MM.1S (cell line): Measurements from ENCODE around the gene ESYT1.

Experiments
- DNase-seq: peaks from one replicate; pipeline ENCODE4 v3.0.0-alpha.2; 2015
- H2AFZ ChIP-seq: fragments of 300-600 bp; sonication (generic); 2 replicates; pipeline ENCODE4 v1.6.0; 2016; ENCODE audit warnings: antibody characterized with exemption, low read length
- H3F3A ChIP-seq: fragments of 300-600 bp; sonication (generic); 2 replicates; pipeline ENCODE4 v1.6.1; 2016; ENCODE audit warnings: mild to moderate bottlenecking, antibody characterized with exemption, low read length, moderate library complexity, mixed read lengths; ENCODE audit not compliant: insufficient read depth
- H3K27ac ChIP-seq: fragments of 300-600 bp; sonication (generic); 2 replicates; pipeline ENCODE4 v1.5.1; 2016; ENCODE audit warnings: mild to moderate bottlenecking, low read length
- H3K27me3 ChIP-seq: fragments of 300-600 bp; sonication (generic); replicated peaks from 2 replicates; pipeline ENCODE4 v1.6.0; 2016; ENCODE audit warnings: low read length; ENCODE audit not compliant: insufficient read depth
- H3K36me3 ChIP-seq: fragments of 300-600 bp; sonication (generic); replicated peaks from 2 replicates; pipeline ENCODE4 v1.6.1; 2016; ENCODE audit warnings: mild to moderate bottlenecking, low read length, mixed read lengths; ENCODE audit not compliant: insufficient read depth
- H3K4me1 ChIP-seq: fragments of 300-600 bp; sonication (generic); 2 replicates; pipeline ENCODE4 v1.6.1; 2016; ENCODE audit warnings: low read length, mixed read lengths
- H3K4me2 ChIP-seq: fragments of 300-600 bp; sonication (generic); 2 replicates; pipeline ENCODE4 v1.6.0; 2016; ENCODE audit warnings: low read depth, low read length
- H3K4me3 ChIP-seq: fragments of 300-600 bp; sonication (generic); 2 replicates; pipeline ENCODE4 v1.5.1; 2016; ENCODE audit warnings: low read length, mixed read lengths
- H3K79me2 ChIP-seq: fragments of 300-600 bp; sonication (generic); 2 replicates; pipeline ENCODE4 v1.6.1; 2016; ENCODE audit warnings: mixed run types, low read length, mixed read lengths
- H3K9ac ChIP-seq: fragments of 300-600 bp; sonication (generic); 2 replicates; pipeline ENCODE4 v1.6.1; 2016; ENCODE audit warnings: low read length, mixed read lengths
- H3K9me2 ChIP-seq: fragments of 300-600 bp; sonication (generic); replicated peaks from 2 replicates; pipeline ENCODE4 v1.6.1; 2016; ENCODE audit warnings: mild to moderate bottlenecking, low read length, mixed read lengths; ENCODE audit not compliant: insufficient read depth
- H3K9me3 ChIP-seq: fragments of 300-600 bp; sonication (generic); replicated peaks from 2 replicates; pipeline ENCODE4 v1.6.1; 2016; ENCODE audit warnings: mild to moderate bottlenecking, low read length, mixed read lengths; ENCODE audit not compliant: insufficient read depth
- H4K20me1 ChIP-seq: fragments of 300-600 bp; sonication (generic); 2 replicates; pipeline ENCODE4 v1.6.1; 2016; ENCODE audit warnings: mild to moderate bottlenecking, low read length, moderate library complexity, mixed read lengths; ENCODE audit not compliant: insufficient read depth
- CTCF ChIP-seq: fragments of 300-600 bp; sonication (generic); IDR thresholded peaks from 2 replicates; pipeline ENCODE4 v1.5.1; 2016; ENCODE audit warnings: antibody characterized with exemption, low read length, mixed read lengths
- EZH2 ChIP-seq: fragments of 300-600 bp; sonication (generic); optimal IDR thresholded peaks from 2 replicates; pipeline ENCODE3; 2017; ENCODE audit warnings: low read depth, mild to moderate bottlenecking, antibody characterized with exemption, low read length, mixed read lengths
- EZH2phosphoT487 ChIP-seq: fragments of 300-600 bp; sonication (generic); IDR thresholded peaks from 2 replicates; pipeline ENCODE4 v1.6.1; 2018; ENCODE audit warnings: antibody characterized with exemption, low read length

Gene ESYT1

DNA sequence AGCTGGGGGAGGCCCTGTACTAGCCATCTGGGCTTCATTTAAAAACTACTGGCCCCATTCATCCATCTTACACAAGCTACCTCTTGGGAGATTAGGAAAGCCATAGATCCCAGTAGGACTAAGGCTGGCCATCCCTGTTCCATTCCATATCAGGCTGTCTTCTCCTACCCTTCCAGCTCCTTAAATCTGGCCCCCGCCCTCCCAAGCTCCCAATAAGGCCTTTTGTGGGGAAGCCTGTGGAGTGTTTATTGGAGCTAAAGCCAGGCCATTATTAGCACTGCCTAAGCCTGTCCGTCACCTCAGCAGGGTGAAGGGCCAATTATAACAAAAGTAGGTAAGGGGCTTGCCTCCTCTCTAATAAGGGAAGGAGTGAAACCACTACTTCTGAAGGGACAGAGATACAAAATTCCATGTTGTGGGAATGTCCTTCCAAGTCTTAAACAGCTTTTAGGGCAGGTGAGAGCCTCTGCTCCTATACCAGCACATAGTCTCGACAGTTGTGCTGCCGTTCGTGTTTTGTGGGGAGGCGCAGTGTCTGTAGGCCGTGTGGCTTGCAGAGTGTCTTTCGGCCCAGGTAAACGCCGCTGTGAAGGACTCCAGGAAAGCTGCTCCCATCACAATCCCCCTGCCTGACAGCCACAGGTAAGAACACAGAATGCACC, 33.8 kb downstream of the ESYT1 start:
- Histone ChIP-seq H3K9me3 (no peaks in the 10 kb centered on the region), H3K79me2 (peaks cover 50% of the 10 kb centered on the region), H3K4me3 (no peak overlapping the region), H3K9ac (no peak overlapping the region), H3K4me1 (peaks cover 18% of the 10 kb centered on the region), H4K20me1 (peaks cover 3% of the 10 kb centered on the region; the same call in 1 of the 2 replicates), H2AFZ (no peak overlapping the region), H3F3A (peaks cover 49% of the 10 kb centered on the region), H3K36me3 (peaks cover 9% of the 10 kb centered on the region; the same call in 1 of the 2 replicates), H3K9me2 (no peaks in the 10 kb centered on the region), H3K27ac (no peak overlapping the region), H3K4me2 (no peak overlapping the region), H3K27me3 (no peaks in the 10 kb centered on the region)
- TF ChIP-seq CTCF (no peak), EZH2 (no peak), EZH2phosphoT487 (no peak)
- DNase-seq = no peak

- peaks cover 3% of the 10 kb centered on the region; the same call in 1 of the 2 replicates for H4K20me1 ChIP-seq
- no peak overlapping the region for H3K9ac ChIP-seq
- no peak overlapping the region for H2AFZ ChIP-seq
- H3K4me3 ChIP-seq = no peak overlapping the region
- no peak overlapping the region for H3K4me2 ChIP-seq
- H3F3A ChIP-seq = peaks cover 41% of the 10 kb centered on the region
- peaks cover 9% of the 10 kb centered on the region; the same call in 1 of the 2 replicates for H3K36me3 ChIP-seq
- H3K9me2 ChIP-seq = no peaks in the 10 kb centered on the region
- H3K27me3 ChIP-seq = no peaks in the 10 kb centered on the region
- peaks cover 15% of the 10 kb centered on the region for H3K4me1 ChIP-seq
- H3K27ac ChIP-seq = no peak overlapping the region
- peaks cover 46% of the 10 kb centered on the region for H3K79me2 ChIP-seq
- H3K9me3 ChIP-seq = no peaks in the 10 kb centered on the region
- TF ChIP-seq CTCF (no peak), EZH2 (no peak), EZH2phosphoT487 (no peak)
- DNase-seq = no peak
Observed at GRCh38 chr12:56162468-56163290, 34.6 kb downstream of the ESYT1 start.

DNA sequence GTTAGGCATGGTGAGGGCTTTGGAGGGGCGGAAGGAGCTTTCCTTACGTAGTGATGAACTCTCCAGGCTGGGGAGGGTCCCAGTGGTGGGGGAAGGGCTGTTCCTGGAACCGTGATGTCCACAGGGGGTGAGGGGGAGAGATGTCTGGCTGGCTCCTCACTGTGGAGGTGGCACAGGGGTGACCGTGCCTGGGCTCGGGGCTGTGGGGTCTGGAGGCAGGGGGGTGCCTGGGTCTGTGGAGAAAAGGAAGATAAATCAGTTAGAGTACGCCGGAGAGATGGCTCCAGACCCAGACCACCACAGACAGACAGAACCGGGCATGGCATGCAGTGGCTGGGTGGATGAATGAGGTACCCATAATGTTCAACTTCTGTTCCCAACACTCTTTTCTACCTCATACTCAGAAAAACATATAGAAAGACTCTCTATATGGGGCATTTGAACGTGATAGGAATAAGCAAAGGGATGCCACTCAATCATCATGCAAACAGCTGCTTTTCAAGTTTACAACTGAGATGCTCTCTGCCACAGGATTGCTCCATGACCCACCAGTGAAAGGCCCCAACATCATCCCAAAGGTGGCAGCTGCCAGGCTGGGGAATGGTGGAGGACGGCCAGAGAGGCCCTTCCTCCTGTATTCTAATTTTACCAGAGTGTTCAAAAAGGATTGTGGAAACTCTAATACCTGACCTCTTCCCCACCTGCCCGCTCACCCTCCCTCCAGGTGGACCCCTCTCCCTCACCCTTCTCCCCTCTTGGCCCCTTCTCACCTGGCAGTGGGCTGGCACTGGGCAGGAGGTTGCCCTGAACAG, 35.7 kb downstream of the ESYT1 start:
- H3K4me1 ChIP-seq = peaks cover 15% of the 10 kb centered on the region
- H3K79me2 ChIP-seq = peaks cover 40% of the 10 kb centered on the region
- DNase-seq = no peak
- H3K36me3 ChIP-seq = peaks cover 9% of the 10 kb centered on the region; the same call in 1 of the 2 replicates
- H3K4me2 ChIP-seq = no peak overlapping the region
- H3K4me3 ChIP-seq = no peak overlapping the region
- TF ChIP-seq EZH2 (no peak), CTCF (no peak), EZH2phosphoT487 (no peak)
- H3F3A ChIP-seq = peaks cover 34% of the 10 kb centered on the region
- H4K20me1 ChIP-seq = peaks cover 3% of the 10 kb centered on the region; the same call in 1 of the 2 replicates
- no peak overlapping the region for H3K9ac ChIP-seq
- no peaks in the 10 kb centered on the region for H3K27me3 ChIP-seq
- no peak overlapping the region for H3K27ac ChIP-seq
- no peaks in the 10 kb centered on the region for H3K9me3 ChIP-seq
- H3K9me2 ChIP-seq = no peaks in the 10 kb centered on the region
- H2AFZ ChIP-seq = no peak overlapping the region
